GM12878 (cell line): Measurements from ENCODE around the gene AGBL4. TPM values are rescaled to one million over a fixed set of nuclear protein-coding genes. Genes with fewer than 3 reads are reported as not detected.

Experiments used
- ATAC-seq: fragments of 200-7000 bp; cut with Tn5 transposase; 3 replicates; pipeline ENCODE4 v1.9.1; 2020; ENCODE audit warnings: mild to moderate bottlenecking, moderate library complexity
- BruUV-seq: library from RNA; stranded (reverse); fragments of 400-500 nt; replicated peaks from 2 replicates; lab custom pipeline; 2021; lab: Mats Ljungman, UMichigan
- CTCF ChIA-PET: fragments of 300-600 bp; sonication (Branson Sonifier 250); formaldehyde crosslinking; extraction: SDS; loops from one replicate; lab custom pipeline; 2021; ENCODE audit warnings: inconsistent platforms; lab: Yijun Ruan, JAX
- POLR2A ChIA-PET: fragments of 350-600 bp; formaldehyde crosslinking; extraction: SDS; loops from one replicate; lab custom pipeline; 2021; ENCODE audit warnings: inconsistent platforms; lab: Charles Lee
- RAD21 ChIA-PET: fragments of 300-600 bp; sonication (Branson Sonifier 250); formaldehyde crosslinking; loops from one replicate; lab custom pipeline; 2023; ENCODE audit warnings: antibody characterized with exemption; ENCODE audit not compliant: unreplicated experiment; lab: Charles Lee
- SMC1A ChIA-PET: fragments of 300-600 bp; sonication (Branson Sonifier 250); formaldehyde crosslinking; loops from one replicate; lab custom pipeline; 2023; ENCODE audit not compliant: unreplicated experiment, uncharacterized antibody; lab: Charles Lee
- DNase-seq: peaks from one replicate; pipeline ENCODE4 v3.0.0-alpha.2; 2011; ENCODE audit warnings: low read depth, low spot score
- FAIRE-seq: peaks from 3 replicates; lab custom pipeline; 2011; peaks lifted over from hg19 to GRCh38; lab: Jason Lieb, UNC
- H2AFZ ChIP-seq: 2 replicates; pipeline ENCODE4 v1.6.0; 2011; ENCODE audit warnings: low read depth, low read length, control low read depth; ENCODE audit not compliant: control insufficient read depth
- H3K27ac ChIP-seq: 2 replicates; pipeline ENCODE4 v1.5.1; 2011; ENCODE audit warnings: control low read depth; ENCODE audit not compliant: control insufficient read depth, insufficient read depth
- H3K27me3 ChIP-seq, 2 experiments: replicated peaks in 1 of 2; 2 replicates each; pipeline versions ENCODE4 v1.6.0 to v1.6.1; 2011; ENCODE audit warnings: low read length in 1 of 2; ENCODE audit not compliant: control insufficient read depth in 2 of 2, insufficient read depth in 2 of 2
- H3K36me3 ChIP-seq, 2 experiments: 2 replicates each; pipeline ENCODE4 v1.5.1; 2011; ENCODE audit warnings: low read length in 1 of 2; ENCODE audit not compliant: control insufficient read depth in 2 of 2, insufficient read depth in 2 of 2
- H3K4me1 ChIP-seq: 2 replicates; pipeline ENCODE4 v1.6.1; 2011; ENCODE audit warnings: mild to moderate bottlenecking, low read length, moderate library complexity, mixed read lengths; ENCODE audit not compliant: control insufficient read depth, insufficient read depth
- H3K4me2 ChIP-seq: 2 replicates; pipeline ENCODE4 v1.6.0; 2011; ENCODE audit warnings: control low read depth; ENCODE audit not compliant: control insufficient read depth, insufficient read depth
- H3K4me3 ChIP-seq: fragments of 200-600 bp; sonication (generic); 2 replicates; pipeline ENCODE4 v1.5.1; 2016
- H3K79me2 ChIP-seq: 2 replicates; pipeline ENCODE4 v1.6.0; 2011; ENCODE audit warnings: low read length; ENCODE audit not compliant: control insufficient read depth, insufficient read depth
- H3K9ac ChIP-seq: 2 replicates; pipeline ENCODE4 v1.8.0; 2011; ENCODE audit warnings: low read length, control low read depth, mixed read lengths; ENCODE audit not compliant: control insufficient read depth, insufficient read depth
- H3K9me3 ChIP-seq: replicated peaks from 3 replicates; pipeline ENCODE4 v1.5.1; 2011; ENCODE audit warnings: mild to moderate bottlenecking, low read length; ENCODE audit not compliant: control insufficient read depth, insufficient read depth
- H4K20me1 ChIP-seq: 2 replicates; pipeline ENCODE4 v1.6.0; 2011; ENCODE audit not compliant: control insufficient read depth, insufficient read depth
- MTA2 ChIP-seq: fragments of 450-650 bp; IDR thresholded peaks from 2 replicates; pipeline ENCODE4 v1.6.1; 2016; ENCODE audit warnings: low read depth, mild to moderate bottlenecking, moderate library complexity
- MXI1 ChIP-seq: fragments of 150-350 bp; IDR thresholded peaks from 2 replicates; pipeline ENCODE4 v1.6.1; 2011; ENCODE audit warnings: low read depth, mild to moderate bottlenecking, inconsistent platforms, low read length, improper control_type of control experiment
- NR2C2 ChIP-seq: IDR thresholded peaks from 2 replicates; pipeline ENCODE4 v1.6.1; 2011; ENCODE audit warnings: borderline replicate concordance, low read depth; ENCODE audit not compliant: control insufficient read depth, insufficient read length
- NR2F1 ChIP-seq: fragments of 450-650 bp; conservative IDR thresholded peaks from 2 replicates; pipeline ENCODE4 v1.6.1; 2017; ENCODE audit warnings: mild to moderate bottlenecking
- SIX5 ChIP-seq: IDR thresholded peaks from 2 replicates; pipeline ENCODE4 v1.6.1; 2011; ENCODE audit warnings: mild to moderate bottlenecking, low read depth, low read length, moderate library complexity; ENCODE audit not compliant: severe bottlenecking
- SRF ChIP-seq, 2 experiments: IDR thresholded peaks; 2 replicates each; pipeline ENCODE4 v1.6.1; 2011; ENCODE audit warnings: low read depth in 2 of 2, low read length in 2 of 2, mild to moderate bottlenecking in 1 of 2, moderate library complexity in 1 of 2
- SUPT20H ChIP-seq: IDR thresholded peaks from 2 replicates; pipeline ENCODE4 v1.6.1; 2011; ENCODE audit warnings: low read depth, mild to moderate bottlenecking, low read length, moderate library complexity, borderline replicate concordance; ENCODE audit not compliant: control insufficient read depth
- TCF3 ChIP-seq: IDR thresholded peaks from 2 replicates; pipeline ENCODE4 v1.6.1; 2012; ENCODE audit warnings: low read depth, mild to moderate bottlenecking, low read length, borderline replicate concordance; ENCODE audit not compliant: insufficient read depth
- ZBTB4 ChIP-seq: fragments of 450-650 bp; formaldehyde crosslinking; IDR thresholded peaks from 2 replicates; pipeline ENCODE4 v1.4.0; 2022; ENCODE audit warnings: mild to moderate bottlenecking, moderate library complexity
- WGBS: methylation state at CpG from one replicate; pipeline ENCODE4 v1.1.6; 2016; ENCODE audit warnings: low lambda C conversion rate; ENCODE audit not compliant: insufficient replicate concordance, insufficient coverage; ENCODE audit errors: missing lambda C conversion rate; 5-methylcytosine and 5-hydroxymethylcytosine counted together
- in situ Hi-C: fragments of 300-500 bp; cut with MboI; formaldehyde crosslinking; loops from 9 replicates; pipeline ENCODE4 v1.14.3; 2018; ENCODE audit warnings: mixed read lengths
- intact Hi-C: fragments of 100-400 bp; cut with micrococcal nuclease; formaldehyde crosslinking; loops from one replicate; pipeline ENCODE4 v1.14.2; 2022; ENCODE audit not compliant: unreplicated experiment
- polyA plus RNA-seq, 11 experiments: library from polyadenylated mRNA; depleted of rRNA in 4 of 11; unstranded in 6 of 11; stranded (reverse) in 5 of 11; fragments of >200 nt; fragmentation: Nextera tagmentation in 4 of 11; fragmentation: Illumina TruSeq in 1 of 11; extraction: Ambion mirVana in 4 of 11; extraction: Trizol in 1 of 11; gene quantifications; 1 replicate in 1 of 11; 2 replicates in 10 of 11; pipeline versions ENCODE4 v1.2.1 to v1.2.3, GENCODE V29; 2011 to 2016; ENCODE audit warnings: inconsistent platforms in 2 of 11, missing spikeins in 2 of 11, low read depth in 1 of 11
- total RNA-seq, 4 experiments: library from RNA; depleted of rRNA in 3 of 4; stranded (reverse); fragments of >200 nt in 3 of 4; fragmentation: Illumina TruSeq in 1 of 4; extraction: Trizol in 1 of 4; gene quantifications; 2 replicates each; pipeline versions ENCODE4 v1.2.1 to v1.2.3, GENCODE V29; 2013 to 2021

The AGBL4 gene
- total and polyA plus RNA-seq, 10 of the 15 experiments (the other 5 are each of a cell fraction or from before 2014, with no cell fraction given), result 0.31 TPM; not detected in 9

GRCh38 chr1:49466961-49467360 lies 556.8 kb downstream of the AGBL4 start (continued):
- no peak for TF ChIP-seq ZBTB4

DNA sequence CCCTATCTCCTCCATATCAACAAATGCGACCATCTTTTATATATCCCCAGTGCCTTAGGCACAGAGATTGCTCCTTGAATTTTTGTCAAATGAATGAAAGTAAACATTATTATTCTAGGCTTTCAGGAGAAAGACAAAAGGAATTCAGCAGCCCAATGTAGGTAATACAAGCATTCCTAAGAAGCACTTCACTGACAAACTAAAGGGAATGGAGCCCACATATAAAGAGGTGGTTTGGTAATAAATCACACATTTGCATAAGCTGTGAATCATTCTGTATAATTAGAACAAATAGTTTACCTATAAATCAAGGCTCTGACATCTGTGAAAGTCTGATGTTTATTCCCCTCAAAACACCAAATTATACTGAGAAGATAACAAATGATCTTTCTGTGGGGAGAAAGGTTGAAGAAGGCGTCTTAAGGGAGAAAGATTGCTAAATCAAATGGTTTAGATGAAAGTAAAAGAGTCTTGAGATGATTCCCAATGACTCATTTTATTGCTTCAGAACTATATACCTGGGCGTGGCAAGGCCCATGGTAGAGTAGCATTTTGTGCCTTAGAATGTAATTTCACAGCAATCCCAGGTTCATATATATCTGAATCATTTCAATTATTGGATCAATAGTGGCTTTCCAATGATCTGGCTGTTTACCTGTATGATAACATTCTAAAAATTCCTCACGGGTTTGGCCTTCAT lies 558.1 kb downstream of the AGBL4 start:
- BruUV-seq, result no TSS peak
- no peaks in the 10 kb centered on the region for H3K4me1 ChIP-seq
- in situ Hi-C loops (no loop called here), intact Hi-C loops (no loop called here)
- no peak overlapping the region for H3K4me3 ChIP-seq
- no peak overlapping the region for H3K9ac ChIP-seq
- RAD21 ChIA-PET, result no interaction called here
- SMC1A ChIA-PET, result no interaction called here
- no peak for FAIRE-seq
- no peak for ATAC-seq
- H3K36me3 ChIP-seq, result no peaks in the 10 kb centered on the region
- POLR2A ChIA-PET, result no interaction called here
- 1% methylated on average over 4 of the region's 4 CpGs for WGBS
- H2AFZ ChIP-seq, result no peak overlapping the region
- CTCF ChIA-PET, result no interaction called here
- H4K20me1 ChIP-seq, result no peaks in the 10 kb centered on the region
- no peaks in the 10 kb centered on the region for H3K79me2 ChIP-seq
- no peaks in the 10 kb centered on the region for H3K27me3 ChIP-seq
- no peak overlapping the region for H3K4me2 ChIP-seq
- no peaks in the 10 kb centered on the region for H3K9me3 ChIP-seq
- TF ChIP-seq SUPT20H, result no peak
- no peak for TF ChIP-seq MXI1
- no peak for TF ChIP-seq SIX5
- no peak for TF ChIP-seq TCF3
- TF ChIP-seq SRF (IDR thresholded peaks at IDR 0.05; ENCODE audit: low read depth in 2 of 2, low read length in 2 of 2), result no peak
- TF ChIP-seq MTA2, result no peak
- no peak for TF ChIP-seq NR2F1
- TF ChIP-seq NR2C2, result no peak
- TF ChIP-seq, all 136 proteins: peak for 0
- DNase-seq, result no peak
- no peak overlapping the region for H3K27ac ChIP-seq
